ENCODE measurements around the gene COG2. TPM values are rescaled to one million over a fixed set of nuclear protein-coding genes. Genes with fewer than 3 reads are reported as not detected.

Gene COG2
- total RNA-seq, 1 donor from 2014 or later: 24.3 TPM

DNA sequence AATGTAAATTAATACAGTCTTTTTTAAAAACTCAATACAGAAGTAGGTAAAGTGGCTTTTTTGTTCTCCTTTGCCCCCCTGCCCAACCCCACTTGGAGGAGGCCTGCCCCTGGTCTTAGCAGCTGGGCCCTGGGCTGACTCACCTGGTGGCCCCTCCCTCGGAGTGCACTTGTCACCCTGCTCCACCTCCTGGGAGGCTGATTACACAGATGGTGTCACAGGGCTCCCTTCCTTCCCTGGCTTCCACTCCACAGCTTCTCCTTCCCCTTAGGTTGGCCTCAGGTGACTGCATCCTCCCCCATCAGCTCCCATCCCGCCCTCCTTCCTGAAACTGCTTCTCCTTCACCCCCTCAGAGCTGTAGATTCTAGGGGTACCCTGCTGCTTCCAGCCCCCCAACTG is 93.2 kb downstream of the COG2 start:
- Mint-ChIP-seq H3K4me3 (ENCODE audit: unreplicated experiment) (no peak overlapping the region), H3K27me3 (ENCODE audit: unreplicated experiment) (peaks cover 2% of the 10 kb centered on the region), H3K4me1 (ENCODE audit: unreplicated experiment) (no peaks in the 10 kb centered on the region), H3K9me3 (ENCODE audit: unreplicated experiment) (no peaks in the 10 kb centered on the region), H3K27ac (ENCODE audit: unreplicated experiment) (no peak overlapping the region), H3K36me3 (ENCODE audit: low read depth, unreplicated experiment) (no peaks in the 10 kb centered on the region)
- no peak for DNase-seq (ENCODE audit: low spot score)
- TF ChIP-seq CTCF (IDR thresholded peaks at IDR 0.05; ENCODE audit: unreplicated experiment): no peak

DNA sequence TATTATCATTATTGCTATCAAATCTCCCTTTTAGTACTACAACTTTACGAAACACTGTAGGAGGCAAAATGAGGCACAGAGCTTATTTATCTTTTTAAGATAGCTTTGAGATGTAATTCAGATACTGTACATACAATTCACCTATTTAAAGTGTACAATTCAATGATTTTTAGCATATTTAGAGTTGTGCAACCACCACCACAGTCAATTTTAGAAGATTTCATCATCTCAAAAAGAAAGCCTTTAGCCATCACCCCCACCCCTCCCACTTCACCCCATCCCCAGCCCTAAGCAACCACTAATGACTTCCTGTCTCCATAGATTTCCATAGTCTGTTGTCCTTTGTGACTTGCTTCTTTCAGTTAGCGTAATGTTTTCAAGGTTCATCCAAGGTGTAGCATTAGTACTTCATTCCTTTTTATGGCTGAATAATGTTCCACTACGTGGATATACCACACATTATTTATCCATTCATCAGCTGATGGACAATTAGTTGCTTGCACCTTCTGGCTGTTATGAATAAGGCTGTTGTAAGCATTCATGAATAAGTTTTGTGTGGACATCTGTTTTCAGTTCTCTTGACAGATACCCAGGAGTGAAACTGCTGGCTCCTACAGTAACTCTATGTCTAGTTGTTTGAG is 95.5 kb downstream of the COG2 start:
- Mint-ChIP-seq H3K27me3 (ENCODE audit: unreplicated experiment) (no peaks in the 10 kb centered on the region), H3K4me1 (ENCODE audit: unreplicated experiment) (no peaks in the 10 kb centered on the region), H3K4me3 (ENCODE audit: unreplicated experiment) (no peak overlapping the region), H3K9me3 (ENCODE audit: unreplicated experiment) (no peaks in the 10 kb centered on the region), H3K27ac (ENCODE audit: unreplicated experiment) (no peak overlapping the region), H3K36me3 (ENCODE audit: low read depth, unreplicated experiment) (no peaks in the 10 kb centered on the region)
- no peak for DNase-seq (ENCODE audit: low spot score)
- TF ChIP-seq CTCF (IDR thresholded peaks at IDR 0.05; ENCODE audit: unreplicated experiment): no peak

DNA sequence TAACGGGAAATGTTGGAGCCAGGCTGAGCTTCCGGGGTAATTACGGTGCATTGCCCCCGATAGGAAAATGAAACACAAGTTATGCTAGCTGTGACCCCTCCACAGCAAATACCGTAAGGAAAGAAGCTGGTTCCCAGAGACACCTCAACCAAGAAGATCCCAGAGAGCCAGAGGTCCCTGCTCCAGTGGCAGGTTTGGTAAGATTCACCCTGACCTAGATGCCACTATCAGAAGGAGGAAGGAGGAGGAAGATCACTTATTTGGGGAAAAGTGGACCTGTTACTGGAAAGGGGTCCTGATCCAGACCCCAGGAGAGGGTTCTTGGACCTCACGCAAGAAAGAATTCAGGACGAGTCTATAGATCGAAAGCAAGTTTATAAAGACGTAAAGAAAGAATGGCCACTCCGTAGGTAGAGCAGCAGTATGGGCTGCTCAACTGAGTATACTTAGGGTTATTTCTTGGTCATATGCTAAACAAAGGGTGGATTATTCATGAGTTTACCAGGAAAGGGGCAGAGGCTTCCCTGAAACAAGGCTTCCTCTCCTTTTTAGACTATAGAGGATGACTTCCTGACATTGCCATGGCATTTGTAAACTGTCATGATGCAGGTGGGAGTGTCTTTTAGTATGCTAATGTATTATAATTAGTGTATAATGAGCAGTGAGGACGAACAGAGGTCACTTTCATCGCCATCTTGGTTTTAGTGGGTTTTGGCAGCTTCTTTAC is 97.4 kb downstream of the COG2 start:
- Mint-ChIP-seq H3K36me3 (ENCODE audit: low read depth, unreplicated experiment) (no peaks in the 10 kb centered on the region), H3K9me3 (ENCODE audit: unreplicated experiment) (no peaks in the 10 kb centered on the region), H3K4me3 (ENCODE audit: unreplicated experiment) (no peak overlapping the region), H3K4me1 (ENCODE audit: unreplicated experiment) (peaks cover 4% of the 10 kb centered on the region), H3K27me3 (ENCODE audit: unreplicated experiment) (peaks cover 1% of the 10 kb centered on the region), H3K27ac (ENCODE audit: unreplicated experiment) (no peak overlapping the region)
- no peak for TF ChIP-seq CTCF (IDR thresholded peaks at IDR 0.05; ENCODE audit: unreplicated experiment)
- no peak for DNase-seq (ENCODE audit: low spot score)

Other genes with a start within 250 kb of the COG2 start
- 2.0 TPM for gene PGBD5, start 216.1 kb upstream of the COG2 start, total RNA-seq (ENCODE audit: unreplicated experiment)
- gene AGT, start 71.6 kb downstream of the COG2 start, total RNA-seq (ENCODE audit: unreplicated experiment): not detected
- gene CAPN9, start 104.9 kb downstream of the COG2 start, total RNA-seq (ENCODE audit: unreplicated experiment): not detected
- 22.2 TPM for gene C1orf198, start 226.0 kb downstream of the COG2 start, total RNA-seq (ENCODE audit: unreplicated experiment)

Measured in endothelial cell (in vitro differentiated cells).